Nucleus accumbens (tissue), 56 donors: ENCODE data around the gene BICRA.
"Not testable (repeated sequence)": the region's sequence is repeated elsewhere in the genome, so short reads cannot be mapped to it uniquely, and the experiment has no call there.

Source experiments
- DNase-seq, 56 donors: peaks; one replicate each; lab custom pipeline; 2025; lab: John Stamatoyannopoulos, UW

Gene BICRA

DNA sequence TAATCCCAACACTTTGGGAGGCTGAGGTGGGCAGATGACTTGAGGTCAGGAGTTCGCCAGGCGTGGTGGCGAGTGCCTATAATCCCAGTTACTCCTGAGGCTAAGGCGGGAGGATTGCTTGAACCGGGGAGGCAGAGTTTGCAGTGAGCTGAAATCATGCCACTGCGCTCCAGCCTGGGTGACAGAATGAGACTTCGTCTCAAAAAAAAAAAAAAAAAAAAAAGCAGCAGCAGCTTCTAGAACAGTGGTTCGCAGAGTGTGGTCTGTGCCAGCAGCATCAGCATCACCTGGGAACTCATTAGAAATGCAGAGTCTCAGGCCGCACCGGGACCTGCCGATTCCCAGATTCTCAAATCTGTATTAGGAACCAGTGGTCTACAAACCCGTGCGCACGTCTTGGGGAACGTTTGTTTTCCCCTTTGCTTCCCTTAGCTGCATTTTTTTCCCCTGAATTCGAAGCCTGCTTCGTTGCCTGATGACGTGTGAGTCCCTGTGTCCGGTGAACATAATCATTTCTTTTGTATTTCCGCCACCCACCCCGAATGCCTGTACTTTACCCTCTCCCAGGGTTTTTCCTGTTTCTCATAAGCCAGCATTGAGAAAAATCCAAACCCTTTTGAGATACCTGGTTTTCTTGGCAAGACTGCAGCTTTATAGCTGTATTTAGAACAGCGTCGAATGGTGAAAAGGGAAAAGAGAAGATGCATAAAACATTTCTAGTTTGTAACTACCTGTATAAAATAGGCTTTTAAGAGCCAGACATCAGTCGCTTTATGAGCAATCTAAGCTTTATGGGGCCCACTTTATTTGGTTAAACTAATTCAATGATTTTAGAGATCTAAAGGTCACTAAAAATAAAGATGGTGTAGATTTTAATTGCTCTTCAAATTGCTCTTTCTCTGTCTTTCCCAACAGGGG is 49.8 kb downstream of the BICRA start:
- peak in 8 of 56 donors; percentile 4 to 34 (median 16) for DNase-seq

DNA sequence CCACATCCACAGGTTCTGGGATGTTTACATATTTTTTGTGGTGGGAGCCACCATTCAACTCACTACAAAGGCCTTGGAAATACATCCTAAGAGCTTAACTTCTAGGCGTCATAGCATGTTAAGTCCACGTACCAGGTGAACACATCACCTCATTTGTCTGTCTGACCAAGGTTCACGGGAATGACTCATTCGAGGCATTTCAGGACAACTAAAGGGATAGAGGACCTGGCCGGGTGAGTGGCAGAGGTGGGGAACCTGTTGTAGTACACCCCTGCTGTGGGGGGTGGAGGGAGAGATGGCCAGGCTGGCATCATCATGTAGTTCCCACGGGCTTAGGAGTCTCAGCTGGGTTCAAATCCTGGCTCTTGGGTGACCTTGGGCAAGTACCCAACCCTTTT is 51.5 kb downstream of the BICRA start:
- no peak for DNase-seq

DNA sequence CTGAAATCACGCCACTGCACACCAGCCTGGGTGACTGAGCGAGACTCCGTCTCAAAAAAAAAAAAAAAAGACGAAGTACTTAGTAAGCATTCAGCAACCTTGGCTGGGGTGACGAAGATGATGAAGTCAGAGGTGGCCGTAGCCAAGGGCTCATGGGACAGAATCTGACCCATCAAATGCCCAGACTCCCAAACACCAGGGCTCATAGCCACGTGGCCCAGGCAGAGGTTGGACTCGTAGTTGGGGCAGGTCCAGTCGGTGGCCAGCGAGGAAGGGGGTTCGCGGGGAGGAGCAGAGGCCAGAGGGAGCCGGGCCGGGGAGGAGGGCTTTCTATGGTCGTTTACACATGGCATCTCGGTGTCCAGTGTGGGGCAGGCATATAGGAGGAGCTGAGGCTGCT is 52.2 kb downstream of the BICRA start:
- peak in 13 of 56 donors; percentile 4 to 60 (median 14) for DNase-seq

DNA sequence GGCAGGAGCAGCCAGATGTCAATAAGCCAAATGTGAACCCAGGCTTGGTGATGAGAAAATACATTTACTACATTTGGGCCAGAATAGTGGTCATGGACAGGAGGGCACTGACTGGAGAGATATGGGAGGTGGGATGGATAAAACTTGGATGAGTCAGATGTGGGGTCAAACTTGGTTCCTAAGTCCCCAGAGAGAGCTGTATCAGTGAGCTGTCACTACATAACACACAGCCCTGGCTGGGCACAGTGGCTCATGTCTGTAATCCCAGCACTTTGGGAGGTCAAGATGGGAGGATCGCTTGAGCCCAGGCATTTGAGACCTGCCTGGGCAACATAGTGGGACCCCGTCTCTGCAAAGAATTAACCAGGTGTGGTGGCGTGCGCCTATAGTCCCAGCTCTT is 52.7 kb downstream of the BICRA start:
- DNase-seq, result no peak

DNA sequence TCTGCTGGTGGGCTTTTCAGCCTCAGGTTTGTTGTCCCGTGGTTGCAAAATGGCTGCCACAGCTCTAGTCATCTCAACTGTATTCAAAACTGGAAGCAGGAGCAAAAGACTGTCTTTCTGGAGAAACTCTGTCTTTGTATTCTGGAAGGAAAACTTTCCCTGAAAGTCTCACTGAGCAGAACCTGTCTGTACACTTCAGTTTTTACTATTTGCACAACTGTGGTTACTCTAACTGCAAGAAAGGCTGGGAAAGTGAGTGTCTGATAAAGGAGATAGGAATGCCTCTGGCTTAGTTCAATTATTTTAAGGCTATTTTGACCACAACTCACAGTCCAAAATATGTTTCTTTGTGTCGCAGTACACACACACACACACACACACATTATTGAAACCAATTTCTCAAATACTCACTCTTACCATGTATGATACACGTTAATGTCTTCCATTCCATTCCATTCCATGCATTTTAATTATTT is 54.5 kb downstream of the BICRA start:
- DNase-seq, result no peak

DNA sequence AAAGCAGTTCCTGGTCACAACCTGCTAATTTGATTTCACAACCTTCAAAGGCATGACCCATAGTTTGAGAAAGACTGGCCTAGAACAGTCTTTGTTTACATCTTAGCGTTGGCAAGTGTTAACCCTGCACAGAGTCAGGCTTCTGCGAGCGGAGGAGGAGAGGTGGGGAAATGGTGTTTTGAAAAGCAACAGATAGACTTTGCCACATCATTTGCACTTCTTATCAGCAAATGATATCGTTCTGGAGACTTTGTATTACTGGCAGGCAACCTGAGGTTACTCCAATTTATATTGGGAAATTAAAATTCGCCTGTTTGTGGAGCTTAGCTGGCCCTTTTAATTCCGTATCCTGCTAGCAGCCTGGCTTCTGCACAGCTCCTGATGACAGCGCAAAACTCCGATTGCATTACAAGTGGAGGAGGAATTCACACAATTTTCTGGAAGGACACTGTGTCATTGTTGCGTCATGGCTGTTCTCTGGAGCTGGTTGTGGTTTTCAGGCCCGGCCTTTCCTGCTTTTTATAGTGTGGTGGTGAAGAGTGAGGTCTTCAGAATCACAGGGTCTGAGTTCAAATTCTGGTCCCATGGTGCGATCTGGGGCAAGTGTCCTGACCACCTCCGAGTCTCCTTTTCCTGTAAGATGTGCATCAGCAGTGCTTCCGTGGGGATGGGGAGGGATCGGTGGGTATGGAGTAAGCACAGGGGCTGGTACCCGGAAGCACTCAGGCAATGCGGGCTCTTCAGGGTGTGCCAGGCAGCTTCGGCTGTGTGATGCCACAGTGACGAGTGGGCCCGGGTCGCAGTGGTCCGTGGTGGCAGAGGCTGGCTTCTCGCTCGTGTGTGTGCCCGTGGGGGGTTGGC is 55.2 kb downstream of the BICRA start:
- peak in 38 of 56 donors; percentile 7 to 76 (median 37) for DNase-seq

DNA sequence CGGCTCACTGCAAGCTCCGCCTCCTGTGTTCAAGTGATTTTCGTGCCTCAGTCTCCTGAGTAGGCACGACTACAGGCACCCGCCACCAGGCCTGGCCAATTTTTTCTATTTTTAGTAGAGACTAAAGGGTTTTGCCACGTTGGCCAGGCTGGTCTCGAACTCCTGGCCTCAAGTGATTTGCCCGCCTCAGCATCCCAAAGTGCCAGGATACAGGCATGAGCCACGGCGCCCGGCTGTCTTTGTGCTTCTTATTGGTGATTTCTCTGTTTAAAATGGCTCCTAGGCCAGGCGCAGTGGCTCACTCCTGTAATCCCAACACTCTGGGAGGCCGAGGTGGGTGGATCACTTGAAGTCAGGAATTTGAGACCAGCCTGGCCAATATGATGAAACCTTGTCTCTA is 59.6 kb downstream of the BICRA start:
- not testable (repeated sequence) for DNase-seq

DNA sequence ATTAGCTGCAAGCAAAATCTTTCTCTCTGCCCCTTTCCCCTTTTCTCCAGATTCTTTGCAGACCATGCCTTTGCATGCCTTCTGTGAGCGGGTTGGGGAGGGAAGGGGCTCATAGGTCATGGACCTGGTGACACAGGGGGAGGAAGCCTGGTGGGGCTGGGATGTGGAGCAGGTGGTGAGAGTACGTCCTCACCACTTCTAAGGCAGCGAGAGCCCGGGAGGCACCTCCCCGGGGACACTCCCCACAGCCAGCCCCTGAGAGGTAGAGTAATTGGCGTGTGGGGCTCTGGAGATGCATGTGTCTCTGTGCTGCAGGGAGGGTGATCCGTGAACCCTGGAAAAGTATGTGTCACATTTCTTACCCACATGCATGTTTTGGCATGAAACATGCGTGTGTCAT is 61.8 kb downstream of the BICRA start:
- no peak for DNase-seq

DNA sequence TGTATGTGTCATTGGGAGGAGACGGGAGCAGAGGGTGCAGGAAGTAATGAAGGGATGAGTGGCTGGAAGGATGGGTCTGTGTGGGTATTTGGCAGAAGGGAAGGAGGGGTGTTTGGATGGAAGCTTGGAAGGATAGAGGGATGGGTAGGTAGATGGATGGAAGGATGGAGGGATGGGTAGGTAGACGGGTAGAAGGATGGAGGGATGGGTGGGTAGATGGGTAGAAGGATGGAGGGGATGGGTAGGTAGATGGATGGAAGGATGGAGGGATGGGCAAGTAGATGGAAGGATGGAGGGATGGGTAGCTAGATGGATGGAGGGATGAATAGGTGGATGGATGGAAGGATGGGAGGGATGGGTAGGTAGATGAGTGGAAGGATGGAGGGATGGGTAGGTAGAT is 62.6 kb downstream of the BICRA start:
- DNase-seq, result no peak

DNA sequence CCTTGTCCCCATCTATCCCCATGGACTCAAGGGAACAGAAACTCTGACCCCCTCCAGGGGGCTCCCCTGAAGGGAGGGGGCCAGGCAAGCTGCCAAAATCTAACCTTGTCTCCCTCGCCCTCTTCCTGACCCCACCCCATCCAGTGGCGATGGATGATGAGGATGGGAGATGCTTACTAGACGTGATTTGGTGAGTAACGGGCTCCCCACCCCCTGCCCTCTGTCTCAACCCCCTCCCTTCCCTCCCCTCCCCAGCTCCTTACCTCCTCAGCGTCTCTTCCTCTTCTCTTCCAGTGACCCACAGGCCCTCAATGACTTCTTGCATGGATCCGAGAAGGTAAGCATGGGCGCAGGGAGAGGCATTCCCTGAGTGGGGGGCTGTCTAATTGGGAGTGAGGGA is 64.5 kb downstream of the BICRA start:
- DNase-seq, result no peak

DNA sequence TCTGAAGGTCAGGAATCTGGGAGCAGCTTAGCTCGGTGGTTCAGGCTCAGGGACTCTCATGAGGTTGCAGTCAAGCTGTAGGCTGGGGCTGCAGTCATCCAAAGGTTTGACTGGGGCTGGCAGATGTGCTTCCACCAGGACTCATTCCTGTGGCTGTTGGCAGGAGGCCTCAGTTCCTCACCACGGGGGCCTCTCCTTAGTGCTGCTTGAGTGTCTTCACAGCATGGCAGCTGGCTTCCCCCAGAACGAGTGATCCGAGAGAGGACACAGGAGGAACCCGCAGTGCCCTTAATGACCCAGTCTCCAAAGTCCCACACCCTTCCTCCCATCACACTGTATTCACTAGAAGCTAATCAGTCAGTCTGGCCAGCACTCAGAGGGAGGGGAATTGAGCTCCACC is 65.6 kb downstream of the BICRA start:
- no peak for DNase-seq

DNA sequence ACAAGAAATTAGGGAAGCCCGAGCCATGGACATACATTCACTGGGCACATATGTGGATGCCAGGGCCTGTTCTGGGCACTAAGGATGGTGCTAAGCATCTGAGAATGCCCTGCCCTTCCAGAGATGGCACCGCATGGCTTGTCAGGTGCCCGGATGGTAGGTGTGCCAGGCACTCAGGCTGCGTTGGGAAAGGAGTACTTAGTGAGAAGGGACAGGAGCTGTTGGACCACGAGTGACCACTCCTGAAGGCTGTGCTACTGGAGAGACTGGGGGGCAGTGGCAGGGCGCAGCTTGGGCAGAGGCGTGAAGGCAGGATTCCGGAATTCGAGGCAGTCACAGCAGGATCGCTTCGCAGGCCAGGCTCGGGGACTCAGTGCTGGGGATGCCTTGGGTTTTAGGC is 66.3 kb downstream of the BICRA start:
- no peak for DNase-seq

DNA sequence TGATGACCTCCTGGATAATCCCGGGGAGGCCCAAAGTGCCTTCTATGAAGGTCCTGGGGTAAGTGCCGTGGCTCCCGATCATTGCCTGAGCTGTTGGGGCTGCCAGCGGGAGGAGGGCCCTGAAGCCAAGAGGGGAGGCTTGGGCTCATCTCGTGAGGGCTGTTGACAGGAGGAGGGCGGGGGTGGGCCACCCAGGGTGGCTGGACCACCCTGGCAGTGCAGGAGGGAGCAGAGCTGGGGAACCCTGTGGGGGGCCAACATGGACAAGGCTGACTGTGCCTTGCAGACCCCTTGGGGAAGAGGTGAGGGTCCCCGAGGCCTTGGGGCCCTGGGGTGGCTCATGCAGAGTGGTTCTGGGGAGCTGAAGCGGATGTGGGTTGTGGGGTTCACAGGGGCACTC is 66.9 kb downstream of the BICRA start:
- DNase-seq, result no peak

DNA sequence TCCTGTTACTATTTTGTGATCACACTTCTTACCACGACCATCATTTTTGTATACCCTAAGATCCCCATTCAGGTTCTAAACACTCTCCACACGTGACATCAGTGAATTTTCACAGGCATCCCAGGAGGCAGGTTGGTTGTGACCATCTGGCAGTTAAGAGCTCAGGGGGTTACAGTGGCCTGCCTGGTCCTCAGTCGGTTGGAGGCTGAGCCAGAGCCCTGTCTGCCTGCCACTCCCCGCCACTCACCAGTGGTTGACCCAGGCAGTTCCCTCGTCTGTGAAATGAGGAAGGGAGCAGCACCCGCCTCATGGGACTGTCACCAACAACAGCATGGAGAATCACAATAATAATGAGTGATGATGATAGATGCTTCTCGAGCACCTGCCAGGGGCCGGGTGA is 67.9 kb downstream of the BICRA start:
- DNase-seq, result no peak

DNA sequence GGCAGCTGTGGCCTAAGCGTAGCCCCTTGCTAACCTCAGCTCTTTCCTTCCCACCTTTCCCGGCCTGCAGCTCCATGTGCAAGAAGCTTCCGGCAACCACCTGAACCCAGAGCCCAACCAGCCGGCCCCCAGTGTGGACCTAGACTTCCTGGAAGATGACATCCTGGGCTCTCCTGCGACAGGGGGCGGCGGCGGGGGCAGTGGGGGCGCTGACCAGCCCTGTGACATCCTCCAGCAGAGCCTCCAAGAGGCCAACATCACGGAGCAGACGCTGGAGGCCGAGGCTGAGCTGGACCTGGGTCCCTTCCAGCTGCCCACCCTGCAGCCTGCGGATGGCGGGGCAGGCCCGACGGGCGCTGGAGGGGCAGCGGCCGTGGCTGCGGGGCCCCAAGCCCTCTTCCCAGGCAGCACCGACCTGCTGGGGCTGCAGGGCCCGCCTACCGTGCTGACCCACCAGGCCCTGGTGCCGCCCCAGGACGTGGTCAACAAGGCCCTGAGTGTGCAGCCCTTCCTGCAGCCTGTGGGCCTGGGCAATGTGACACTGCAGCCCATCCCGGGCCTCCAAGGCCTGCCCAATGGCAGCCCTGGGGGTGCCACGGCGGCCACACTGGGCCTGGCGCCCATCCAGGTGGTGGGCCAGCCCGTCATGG is 70.4 kb downstream of the BICRA start:
- no peak for DNase-seq

DNA sequence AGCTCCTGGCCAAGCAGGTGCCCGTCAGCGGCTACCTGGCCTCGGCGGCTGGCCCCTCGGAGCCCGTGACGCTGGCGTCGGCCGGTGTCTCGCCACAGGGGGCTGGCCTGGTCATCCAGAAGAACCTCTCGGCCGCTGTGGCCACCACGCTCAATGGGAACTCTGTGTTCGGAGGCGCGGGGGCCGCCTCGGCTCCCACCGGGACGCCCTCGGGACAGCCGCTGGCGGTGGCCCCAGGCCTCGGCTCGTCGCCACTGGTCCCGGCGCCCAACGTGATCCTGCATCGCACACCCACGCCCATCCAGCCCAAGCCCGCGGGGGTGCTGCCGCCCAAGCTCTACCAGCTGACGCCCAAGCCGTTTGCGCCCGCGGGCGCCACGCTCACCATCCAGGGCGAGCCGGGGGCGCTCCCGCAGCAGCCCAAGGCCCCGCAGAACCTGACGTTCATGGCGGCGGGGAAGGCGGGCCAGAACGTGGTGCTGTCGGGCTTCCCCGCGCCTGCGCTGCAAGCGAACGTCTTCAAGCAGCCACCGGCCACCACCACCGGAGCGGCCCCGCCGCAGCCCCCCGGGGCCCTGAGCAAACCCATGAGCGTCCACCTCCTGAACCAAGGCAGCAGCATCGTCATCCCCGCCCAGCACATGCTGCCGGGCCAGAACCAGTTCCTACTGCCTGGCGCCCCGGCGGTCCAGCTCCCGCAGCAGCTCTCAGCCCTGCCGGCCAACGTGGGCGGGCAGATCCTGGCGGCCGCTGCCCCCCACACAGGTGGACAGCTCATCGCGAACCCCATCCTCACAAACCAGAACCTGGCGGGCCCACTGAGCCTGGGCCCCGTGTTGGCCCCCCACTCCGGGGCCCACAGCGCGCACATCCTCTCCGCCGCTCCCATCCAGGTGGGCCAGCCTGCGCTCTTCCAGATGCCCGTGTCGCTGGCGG is 71.3 kb downstream of the BICRA start:
- DNase-seq, result no peak

DNA sequence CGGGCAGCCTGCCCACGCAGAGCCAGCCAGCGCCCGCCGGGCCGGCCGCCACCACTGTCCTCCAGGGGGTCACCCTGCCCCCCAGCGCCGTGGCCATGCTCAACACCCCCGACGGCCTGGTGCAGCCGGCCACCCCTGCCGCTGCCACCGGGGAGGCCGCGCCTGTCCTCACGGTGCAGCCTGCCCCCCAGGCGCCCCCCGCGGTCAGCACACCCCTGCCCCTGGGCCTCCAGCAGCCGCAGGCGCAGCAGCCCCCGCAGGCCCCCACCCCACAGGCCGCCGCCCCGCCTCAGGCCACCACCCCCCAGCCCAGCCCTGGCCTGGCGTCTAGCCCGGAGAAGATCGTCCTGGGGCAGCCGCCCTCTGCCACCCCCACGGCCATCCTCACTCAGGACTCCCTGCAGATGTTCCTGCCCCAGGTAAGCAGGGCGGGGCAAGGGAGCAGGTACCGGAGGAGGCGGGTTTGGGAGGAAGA is 72.0 kb downstream of the BICRA start:
- no peak for DNase-seq

DNA sequence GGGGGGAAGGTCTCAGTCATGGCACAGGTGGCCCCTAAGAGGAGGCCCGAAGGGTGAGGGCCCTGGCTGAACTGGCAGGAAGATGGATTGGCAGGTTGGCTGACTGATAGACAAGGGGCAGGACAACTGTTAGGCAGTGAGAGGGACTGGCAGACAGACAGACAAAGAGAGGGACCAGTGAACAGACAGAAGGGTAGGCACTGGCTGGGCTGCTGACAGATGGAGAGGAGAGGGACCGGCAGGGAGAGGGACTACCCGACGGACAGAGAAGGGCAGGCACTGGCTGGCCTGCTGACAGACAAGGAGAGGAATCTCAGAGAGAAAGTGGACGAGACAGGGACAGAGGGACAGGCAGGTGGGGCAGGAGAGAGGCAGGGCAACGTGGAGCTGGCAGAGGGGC is 72.5 kb downstream of the BICRA start:
- no peak for DNase-seq

DNA sequence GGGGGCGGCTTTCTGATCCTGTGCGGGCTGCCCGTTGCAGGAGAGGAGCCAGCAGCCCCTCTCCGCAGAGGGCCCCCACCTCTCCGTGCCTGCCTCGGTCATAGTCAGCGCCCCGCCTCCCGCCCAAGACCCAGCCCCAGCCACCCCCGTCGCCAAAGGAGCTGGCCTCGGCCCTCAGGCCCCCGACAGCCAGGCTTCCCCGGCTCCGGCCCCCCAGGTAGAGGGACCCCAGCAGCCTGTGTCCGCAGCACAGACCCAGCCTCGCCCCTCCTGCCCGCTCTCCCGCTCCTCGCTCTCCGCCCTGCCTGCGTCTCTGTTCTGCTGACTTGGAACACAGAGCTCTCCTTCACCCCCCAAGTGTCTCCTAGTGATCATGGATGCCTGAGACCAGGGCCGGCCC is 73.0 kb downstream of the BICRA start:
- DNase-seq, result no peak

DNA sequence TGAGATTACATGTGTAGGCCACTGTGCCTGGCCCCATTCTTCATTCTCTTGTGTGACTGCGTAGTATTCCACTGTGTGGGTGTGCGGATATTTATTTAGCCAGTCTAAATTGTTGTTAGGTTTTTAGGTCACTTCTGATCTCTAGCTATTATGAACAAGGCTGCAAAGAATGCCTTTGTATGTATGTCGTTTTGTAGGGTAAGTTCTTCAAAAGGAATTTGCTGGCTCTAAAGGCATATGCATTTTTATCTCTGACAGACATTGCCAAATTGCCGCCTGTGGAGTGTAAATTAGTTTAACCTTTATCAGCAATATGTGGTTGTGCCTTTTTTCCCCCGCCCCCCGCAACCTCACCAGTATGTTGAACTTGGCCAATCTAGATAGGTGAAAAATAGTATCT is 74.0 kb downstream of the BICRA start:
- DNase-seq, result no peak
